A549 (cell line): Measurements from ENCODE around the gene PSAT1.

Source experiments
- EP300 ChIP-seq, 2 experiments: fragments of >200 bp; sonication (Bioruptor Twin); formaldehyde crosslinking; IDR thresholded peaks; 2 replicates in 1 of 2; 3 replicates in 1 of 2; pipeline ENCODE4 v1.6.1; 2016 to 2017
- NR3C1 ChIP-seq: fragments of >200 bp; sonication (Bioruptor Twin); formaldehyde crosslinking; IDR thresholded peaks from 3 replicates; pipeline ENCODE4 v1.6.1; 2017
- POLR2A ChIP-seq: IDR thresholded peaks from 2 replicates; pipeline ENCODE4 v1.6.1; 2012; ENCODE audit warnings: mild to moderate bottlenecking, low read length
- RFX5 ChIP-seq: fragments of 450-650 bp; IDR thresholded peaks from 2 replicates; pipeline ENCODE4 v1.7.1; 2014; ENCODE audit warnings: antibody characterized with exemption, mild to moderate bottlenecking, moderate library complexity
- USF2 ChIP-seq: fragments of 450-650 bp; IDR thresholded peaks from 2 replicates; pipeline ENCODE4 v1.6.1; 2014; ENCODE audit warnings: antibody characterized with exemption
- ZSCAN20 ChIP-seq: fragments of 250-450 bp; sonication (Bioruptor Pico); IDR thresholded peaks from 2 replicates; pipeline ENCODE4 v1.8.0; 2022; ENCODE audit warnings: mild to moderate bottlenecking, moderate library complexity
- TF ChIP-seq, protein P1 (sequence below): fragments of >200 bp; sonication (Bioruptor Twin); formaldehyde crosslinking; IDR thresholded peaks from 3 replicates; pipeline ENCODE4 v1.5.1; 2016
- TF ChIP-seq, protein P2 (sequence below): fragments of 200-600 bp; sonication (generic); IDR thresholded peaks from 2 replicates; pipeline ENCODE4 v1.6.1; 2016; ENCODE audit warnings: antibody characterized with exemption, mild to moderate bottlenecking, moderate library complexity

DNA sequence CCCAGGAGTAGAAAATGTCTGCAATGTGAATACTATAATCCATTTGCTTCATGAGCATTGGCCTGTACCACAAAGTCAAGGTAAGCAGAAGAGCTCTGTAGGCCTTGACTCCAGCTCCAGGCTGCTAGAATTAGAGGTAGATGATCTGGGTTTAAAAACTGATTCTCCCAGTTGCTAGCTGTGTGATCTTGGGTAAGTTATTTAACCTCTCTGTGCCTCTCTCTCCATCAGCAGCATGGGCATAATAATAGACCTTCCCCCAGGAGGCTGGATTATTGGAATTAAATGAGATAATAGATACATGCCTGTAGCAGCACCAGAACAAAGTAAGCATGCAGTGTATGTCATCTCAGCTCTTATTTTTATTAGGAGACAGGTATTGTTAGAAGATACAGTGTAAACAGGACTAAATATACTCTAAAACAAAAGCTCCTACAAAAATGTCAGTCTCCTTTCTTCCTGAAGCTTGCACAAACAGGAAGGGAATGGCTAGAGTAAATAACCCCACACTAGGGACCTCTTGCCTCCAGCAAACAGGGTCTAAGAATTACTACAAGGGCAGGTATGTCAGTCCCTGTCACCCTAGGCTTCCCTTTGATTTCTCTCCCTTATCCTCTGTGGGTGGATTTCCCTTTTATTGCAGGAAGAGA is 57.5 kb downstream of the PSAT1 start:
- no peak for TF ChIP-seq NR3C1
- TF ChIP-seq, protein P1, sequence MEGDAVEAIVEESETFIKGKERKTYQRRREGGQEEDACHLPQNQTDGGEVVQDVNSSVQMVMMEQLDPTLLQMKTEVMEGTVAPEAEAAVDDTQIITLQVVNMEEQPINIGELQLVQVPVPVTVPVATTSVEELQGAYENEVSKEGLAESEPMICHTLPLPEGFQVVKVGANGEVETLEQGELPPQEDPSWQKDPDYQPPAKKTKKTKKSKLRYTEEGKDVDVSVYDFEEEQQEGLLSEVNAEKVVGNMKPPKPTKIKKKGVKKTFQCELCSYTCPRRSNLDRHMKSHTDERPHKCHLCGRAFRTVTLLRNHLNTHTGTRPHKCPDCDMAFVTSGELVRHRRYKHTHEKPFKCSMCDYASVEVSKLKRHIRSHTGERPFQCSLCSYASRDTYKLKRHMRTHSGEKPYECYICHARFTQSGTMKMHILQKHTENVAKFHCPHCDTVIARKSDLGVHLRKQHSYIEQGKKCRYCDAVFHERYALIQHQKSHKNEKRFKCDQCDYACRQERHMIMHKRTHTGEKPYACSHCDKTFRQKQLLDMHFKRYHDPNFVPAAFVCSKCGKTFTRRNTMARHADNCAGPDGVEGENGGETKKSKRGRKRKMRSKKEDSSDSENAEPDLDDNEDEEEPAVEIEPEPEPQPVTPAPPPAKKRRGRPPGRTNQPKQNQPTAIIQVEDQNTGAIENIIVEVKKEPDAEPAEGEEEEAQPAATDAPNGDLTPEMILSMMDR = no peak
- TF ChIP-seq POLR2A = no peak
- TF ChIP-seq, protein P2, sequence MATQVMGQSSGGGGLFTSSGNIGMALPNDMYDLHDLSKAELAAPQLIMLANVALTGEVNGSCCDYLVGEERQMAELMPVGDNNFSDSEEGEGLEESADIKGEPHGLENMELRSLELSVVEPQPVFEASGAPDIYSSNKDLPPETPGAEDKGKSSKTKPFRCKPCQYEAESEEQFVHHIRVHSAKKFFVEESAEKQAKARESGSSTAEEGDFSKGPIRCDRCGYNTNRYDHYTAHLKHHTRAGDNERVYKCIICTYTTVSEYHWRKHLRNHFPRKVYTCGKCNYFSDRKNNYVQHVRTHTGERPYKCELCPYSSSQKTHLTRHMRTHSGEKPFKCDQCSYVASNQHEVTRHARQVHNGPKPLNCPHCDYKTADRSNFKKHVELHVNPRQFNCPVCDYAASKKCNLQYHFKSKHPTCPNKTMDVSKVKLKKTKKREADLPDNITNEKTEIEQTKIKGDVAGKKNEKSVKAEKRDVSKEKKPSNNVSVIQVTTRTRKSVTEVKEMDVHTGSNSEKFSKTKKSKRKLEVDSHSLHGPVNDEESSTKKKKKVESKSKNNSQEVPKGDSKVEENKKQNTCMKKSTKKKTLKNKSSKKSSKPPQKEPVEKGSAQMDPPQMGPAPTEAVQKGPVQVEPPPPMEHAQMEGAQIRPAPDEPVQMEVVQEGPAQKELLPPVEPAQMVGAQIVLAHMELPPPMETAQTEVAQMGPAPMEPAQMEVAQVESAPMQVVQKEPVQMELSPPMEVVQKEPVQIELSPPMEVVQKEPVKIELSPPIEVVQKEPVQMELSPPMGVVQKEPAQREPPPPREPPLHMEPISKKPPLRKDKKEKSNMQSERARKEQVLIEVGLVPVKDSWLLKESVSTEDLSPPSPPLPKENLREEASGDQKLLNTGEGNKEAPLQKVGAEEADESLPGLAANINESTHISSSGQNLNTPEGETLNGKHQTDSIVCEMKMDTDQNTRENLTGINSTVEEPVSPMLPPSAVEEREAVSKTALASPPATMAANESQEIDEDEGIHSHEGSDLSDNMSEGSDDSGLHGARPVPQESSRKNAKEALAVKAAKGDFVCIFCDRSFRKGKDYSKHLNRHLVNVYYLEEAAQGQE = no peak
- no peak for TF ChIP-seq EP300 (IDR thresholded peaks at IDR 0.05)
- no peak for TF ChIP-seq RFX5
- no peak for TF ChIP-seq USF2
- no peak for TF ChIP-seq ZSCAN20 (CRISPR knock-in tag)
